GM21737 (cell line): Measurements from ENCODE around the gene PDGFD.

Experiments
- ATAC-seq: cut with Tn5 transposase; IDR thresholded peaks from one replicate; pipeline ENCODE4 v1.9.1; 2021; ENCODE audit warnings: mild to moderate bottlenecking, moderate library complexity; ENCODE audit not compliant: unreplicated experiment

PDGFD gene

DNA sequence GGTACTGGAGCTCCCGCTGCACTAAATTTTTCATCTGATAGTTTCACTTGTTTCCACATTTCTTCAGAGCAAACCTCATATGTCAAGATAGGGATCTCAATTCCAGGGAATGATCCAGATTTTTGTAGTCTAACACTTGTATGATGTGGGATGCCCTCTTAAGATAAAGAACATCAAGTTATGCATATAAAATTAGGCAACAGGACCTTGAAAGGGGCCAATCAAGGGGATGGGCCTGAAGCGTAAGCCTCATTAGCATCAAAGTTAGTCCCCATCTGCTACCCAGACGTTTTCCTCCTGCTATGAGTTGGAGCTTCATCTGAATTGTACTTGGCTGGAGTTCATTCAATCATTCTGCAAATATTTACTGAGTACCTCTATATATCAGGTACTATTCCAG lies 17.5 kb downstream of the PDGFD start:
- no peak for ATAC-seq

DNA sequence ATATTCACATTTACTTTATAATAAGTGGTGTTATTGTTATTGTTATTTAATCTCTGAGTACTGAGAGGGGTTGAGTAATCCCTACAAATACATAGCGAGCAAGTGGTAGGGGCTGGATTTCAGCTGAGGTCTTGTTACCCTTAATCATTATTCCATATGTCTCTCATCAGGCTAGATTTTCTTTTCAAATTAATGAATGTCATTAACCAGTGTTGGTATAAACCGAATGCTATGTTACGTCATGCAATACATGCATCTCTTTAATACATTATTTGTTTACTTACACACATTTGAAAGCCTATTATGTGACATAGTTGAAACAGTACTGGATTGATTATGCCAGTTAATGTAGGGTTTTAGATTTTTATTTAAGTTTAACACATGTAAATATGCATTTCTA lies 18.9 kb downstream of the PDGFD start:
- no peak for ATAC-seq

DNA sequence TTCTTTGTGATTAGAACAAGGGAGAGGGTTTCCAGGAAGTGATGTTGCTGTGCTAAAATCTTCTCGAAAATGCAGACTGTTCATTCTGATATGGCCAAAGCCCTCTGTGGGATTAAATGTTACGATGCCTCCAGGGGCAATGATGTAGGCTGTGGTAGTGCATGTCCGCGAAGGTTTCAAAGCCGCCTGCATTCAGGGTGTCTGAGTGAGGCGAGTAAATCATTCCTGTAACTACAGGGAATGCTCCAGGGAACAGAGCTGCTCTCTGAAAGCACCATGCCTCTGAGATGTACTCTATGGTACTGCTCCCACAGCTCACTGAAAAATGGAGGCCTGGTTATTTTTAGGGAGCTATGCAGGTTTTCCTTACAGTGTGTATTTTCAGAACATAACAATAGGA lies 21.2 kb downstream of the PDGFD start:
- no peak for ATAC-seq

GRCh38 chr11:104136861-104137260 lies 27.1 kb downstream of the PDGFD start:
- no peak for ATAC-seq

DNA sequence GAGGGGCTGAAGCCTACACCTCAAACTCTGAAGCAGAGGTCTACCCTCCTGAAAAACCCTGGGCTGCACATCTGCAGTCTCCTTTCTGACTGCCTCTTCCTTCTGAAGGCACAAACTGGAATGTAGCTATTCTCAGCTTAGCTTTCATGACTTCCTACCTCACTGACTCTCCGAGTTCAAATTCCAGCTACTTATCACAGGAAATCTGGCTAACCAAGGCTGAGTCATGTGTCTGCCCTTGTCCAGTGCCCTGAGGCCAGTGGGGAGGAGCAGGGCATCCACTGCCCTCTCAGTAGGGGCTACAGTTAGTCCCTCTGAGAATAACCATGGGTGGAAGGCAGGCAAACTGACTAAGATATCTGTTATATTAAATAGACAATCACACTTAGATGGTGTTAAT lies 29.2 kb downstream of the PDGFD start:
- ATAC-seq: no peak

DNA sequence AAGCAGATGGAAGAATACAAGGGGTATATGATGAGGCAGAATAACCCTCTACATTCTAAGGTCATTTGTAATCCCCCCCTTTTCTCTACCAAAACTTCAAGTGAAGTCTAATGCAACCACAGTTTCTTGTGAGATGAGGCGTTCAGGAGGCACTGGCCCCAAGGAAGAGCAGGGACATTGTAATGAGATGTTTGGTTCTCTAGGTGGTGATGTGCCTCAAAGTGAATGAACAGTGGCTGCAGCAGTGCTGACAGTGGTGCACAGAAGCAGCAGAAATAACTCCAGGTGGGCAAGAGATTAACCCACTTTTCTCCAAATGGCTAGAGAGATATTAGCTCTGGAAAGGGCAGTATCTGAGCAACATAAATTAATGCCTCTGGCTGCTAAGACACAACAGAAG lies 33.8 kb downstream of the PDGFD start:
- no peak for ATAC-seq

DNA sequence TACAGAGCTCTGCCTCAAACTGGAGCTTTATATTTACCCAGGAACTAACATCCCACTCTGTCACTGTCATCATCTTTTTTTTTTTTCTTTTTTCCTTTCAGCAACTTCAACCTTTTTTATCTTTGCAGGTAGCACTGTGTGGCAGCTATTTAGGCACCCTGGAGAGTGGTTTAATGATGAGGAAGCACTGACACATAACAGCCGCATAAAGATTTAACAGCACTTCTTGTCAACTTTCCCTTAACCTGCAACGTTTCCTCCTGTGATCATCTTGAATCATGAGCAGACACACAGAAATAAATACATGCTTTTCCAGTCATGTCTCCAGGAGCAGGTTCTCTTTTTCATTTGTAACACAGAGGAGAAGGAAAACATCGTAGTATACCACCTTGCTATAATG lies 34.8 kb downstream of the PDGFD start:
- no peak for ATAC-seq

DNA sequence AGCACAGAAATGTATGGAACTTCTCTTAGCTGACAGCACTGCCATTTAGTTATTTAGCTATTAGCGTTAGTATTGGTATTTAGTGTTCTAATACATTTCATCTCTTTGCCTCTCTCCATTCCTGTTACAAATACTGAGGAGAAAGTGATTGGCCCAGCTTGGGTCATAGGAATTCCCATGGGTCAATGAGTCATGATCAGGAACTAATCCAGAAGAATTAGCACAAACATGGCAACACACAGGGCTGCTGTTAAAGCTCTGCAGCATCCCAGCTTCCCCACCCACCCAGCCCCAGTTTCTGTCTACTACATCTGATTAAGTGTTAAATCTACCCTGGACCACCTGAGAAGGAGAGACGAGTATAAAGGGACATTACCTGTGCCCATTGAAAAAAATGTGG lies 36.1 kb downstream of the PDGFD start:
- no peak for ATAC-seq

DNA sequence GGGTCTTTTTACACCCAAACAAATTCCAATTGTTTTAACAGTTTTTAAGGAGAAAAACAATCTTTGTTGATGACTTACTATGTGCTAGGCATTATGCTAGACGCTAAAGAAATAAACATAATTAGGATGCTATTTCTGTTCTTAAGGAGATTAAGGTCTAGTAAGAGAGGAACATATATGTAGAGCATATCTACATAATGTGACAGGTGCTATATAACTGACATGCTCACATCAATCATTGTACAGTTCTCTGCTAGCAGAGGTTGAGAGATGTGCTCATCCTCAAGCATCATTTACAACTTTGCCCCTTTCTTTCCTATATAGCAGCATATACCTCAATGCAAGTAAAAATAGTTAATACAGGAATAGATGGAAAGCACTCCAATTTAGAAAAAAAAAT lies 37.5 kb downstream of the PDGFD start:
- ATAC-seq: no peak

GRCh38 chr11:104124979-104125378 lies 39.0 kb downstream of the PDGFD start:
- peak; percentile 82 for ATAC-seq

DNA sequence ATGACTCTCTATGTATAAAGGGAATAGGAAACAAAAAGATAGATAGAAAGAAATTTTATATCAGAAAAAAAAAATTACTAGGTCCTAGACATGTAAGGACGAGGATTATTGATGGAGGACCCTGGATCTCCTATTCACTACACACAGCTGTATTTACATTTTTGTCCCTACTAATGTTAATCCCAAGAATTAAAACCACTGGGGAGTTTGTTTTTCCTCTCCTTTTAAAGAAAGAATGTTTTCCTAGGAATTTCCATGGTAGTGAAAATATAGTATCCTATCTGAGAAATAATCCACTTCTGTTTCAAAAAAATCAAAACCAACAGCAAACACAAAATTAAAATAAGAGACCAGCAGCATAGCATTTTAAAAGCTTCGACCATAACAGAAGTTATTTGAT lies 41.1 kb downstream of the PDGFD start:
- ATAC-seq: no peak

DNA sequence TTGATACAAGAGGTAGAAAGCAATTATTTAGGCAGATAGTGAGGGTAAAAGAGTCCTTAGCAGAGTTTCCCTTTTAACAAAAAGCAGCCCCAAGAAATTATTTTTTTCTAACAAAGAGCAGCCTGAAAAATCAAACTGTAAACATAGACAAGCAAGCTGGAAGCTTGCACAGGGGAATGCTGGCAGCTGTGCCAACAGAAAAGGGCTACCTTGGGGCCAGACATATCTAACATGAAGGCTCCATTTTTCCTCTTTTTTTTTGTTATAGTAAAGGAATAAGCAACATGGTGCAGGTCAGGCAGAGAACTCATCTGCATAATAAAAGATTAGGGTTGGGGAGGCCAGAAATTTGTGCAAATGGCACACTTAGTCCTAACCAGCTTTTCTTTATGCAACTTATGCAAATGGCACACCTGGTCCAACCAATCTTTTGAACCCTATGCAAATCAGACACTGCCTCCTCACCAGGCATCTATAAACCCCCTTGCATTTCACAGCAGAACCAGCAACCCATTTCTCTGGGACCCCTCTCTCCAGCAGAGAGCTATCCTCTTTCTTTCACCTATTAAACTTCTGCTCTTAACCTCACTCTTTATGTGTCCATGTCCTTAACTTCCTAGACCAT lies 41.8 kb downstream of the PDGFD start:
- no peak for ATAC-seq

DNA sequence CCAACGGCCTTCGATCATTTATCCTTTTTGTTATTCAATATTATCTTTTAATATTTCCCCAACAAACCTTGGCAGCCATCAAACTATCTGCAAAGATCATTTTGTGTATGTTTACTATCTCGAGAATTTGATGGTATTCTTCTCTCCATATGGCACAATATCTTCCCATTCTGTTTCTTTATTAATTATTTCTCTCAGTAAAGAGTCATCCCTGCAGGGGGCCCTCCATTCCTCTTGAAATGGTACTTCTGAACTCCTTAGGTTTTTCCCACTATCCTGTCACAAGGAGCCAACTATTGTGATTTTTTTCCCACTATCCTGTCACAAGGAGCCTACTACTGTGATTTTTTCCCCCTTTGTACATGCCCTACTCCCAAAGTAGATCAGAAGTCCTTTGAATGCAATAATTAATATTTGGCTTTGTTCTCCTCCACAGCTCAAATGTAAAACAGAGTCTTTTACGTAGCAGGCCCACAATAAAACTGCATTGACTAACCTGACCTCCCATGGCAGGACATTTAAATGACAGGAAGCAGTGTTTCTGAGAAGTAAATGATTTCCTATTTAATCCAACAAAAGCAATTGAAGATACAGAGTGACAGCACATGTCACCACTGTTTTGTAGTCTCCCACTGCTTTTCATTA lies 43.3 kb downstream of the PDGFD start:
- ATAC-seq: no peak

- ATAC-seq: no peak
Measured at GRCh38 chr11:104118105-104118744, 45.7 kb downstream of the PDGFD start.

- ATAC-seq: no peak
Measured at GRCh38 chr11:104113541-104113940, 50.4 kb downstream of the PDGFD start.

- ATAC-seq: no peak
Measured at GRCh38 chr11:104106136-104106754, 57.7 kb downstream of the PDGFD start.

DNA sequence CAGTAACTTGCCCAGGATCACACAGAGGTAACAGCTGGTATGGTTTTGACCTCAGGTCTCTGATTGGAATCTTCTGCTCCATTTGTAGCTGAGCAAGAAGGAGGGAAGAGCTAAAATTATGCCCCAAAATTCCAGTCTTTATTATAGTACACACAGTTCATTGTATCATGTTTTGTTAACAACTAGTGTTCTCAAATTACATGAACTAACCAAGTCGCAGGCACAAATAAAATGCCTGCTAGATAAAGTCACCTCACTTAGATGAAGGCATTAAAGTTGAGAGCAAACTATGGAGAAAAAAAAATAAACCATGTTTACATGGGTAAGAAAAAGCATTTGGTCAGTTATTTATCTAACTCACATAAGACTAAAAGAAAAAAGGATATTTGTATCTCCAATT lies 58.8 kb downstream of the PDGFD start:
- ATAC-seq: no peak

DNA sequence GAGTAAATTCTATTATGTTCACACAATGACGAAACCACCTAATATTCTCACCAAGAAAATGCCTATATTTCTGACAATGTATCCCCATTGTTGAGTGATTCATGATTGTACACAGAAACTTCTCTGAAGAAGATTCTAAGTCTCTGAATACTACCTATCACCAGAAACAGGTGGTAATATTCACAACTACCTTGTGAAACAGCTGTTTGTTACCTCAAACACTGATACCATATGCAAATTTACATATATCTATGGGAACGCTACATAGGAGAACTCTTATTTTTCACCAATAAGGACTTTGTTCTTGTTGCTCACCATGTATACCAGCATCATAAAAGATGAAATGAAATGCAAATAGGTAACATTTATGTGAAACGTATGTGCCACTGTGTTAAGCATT lies 59.3 kb downstream of the PDGFD start:
- no peak for ATAC-seq

DNA sequence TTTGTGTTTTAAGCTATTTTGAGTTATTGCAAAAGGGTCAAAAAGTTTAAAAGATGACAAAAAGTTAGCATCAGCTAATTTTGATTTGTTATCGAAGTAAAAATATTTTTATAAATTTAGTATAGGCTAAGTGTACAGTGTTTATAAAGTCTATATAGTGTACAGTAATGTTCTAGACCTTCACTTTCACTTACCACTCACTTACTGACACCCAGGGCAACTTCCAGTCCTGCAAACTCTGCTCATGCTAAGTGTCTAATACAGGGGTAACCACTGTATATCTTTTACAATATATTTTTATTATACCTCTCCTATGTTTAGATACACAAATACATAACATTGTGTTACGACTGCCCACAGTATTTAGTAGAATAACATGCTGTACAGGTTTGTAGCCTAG lies 59.7 kb downstream of the PDGFD start:
- no peak for ATAC-seq

GRCh38 chr11:104098555-104098954 lies 65.4 kb downstream of the PDGFD start:
- no peak for ATAC-seq

DNA sequence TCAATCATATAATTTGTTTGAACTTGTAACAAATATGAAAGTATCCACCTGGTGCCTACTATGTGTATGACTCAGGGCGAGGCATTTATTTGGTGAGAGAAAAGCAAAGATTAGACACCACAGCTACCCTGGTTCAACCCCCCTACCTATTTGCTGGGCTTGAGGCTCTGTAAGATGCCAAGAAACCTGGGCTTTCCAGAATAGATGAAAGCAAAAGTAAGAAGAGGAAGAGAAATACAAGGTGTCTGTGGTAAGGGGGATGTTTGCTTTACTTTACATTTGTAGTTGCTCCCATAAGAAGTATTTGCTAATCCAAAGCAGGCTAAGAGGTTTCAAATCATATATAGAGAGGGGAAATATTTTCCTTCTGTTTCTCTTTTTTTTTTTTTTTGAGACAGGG lies 65.8 kb downstream of the PDGFD start:
- no peak for ATAC-seq

- ATAC-seq: no peak
Measured at GRCh38 chr11:104096900-104097299, 67.0 kb downstream of the PDGFD start.
